PFSK-1 (cell line): ENCODE measurements around the gene ZGRF1.

Source experiments
- FOXP2 ChIP-seq: optimal IDR thresholded peaks from 2 replicates; pipeline ENCODE3; 2011; ENCODE audit warnings: borderline replicate concordance, control low read depth, inconsistent platforms; ENCODE audit not compliant: insufficient read depth; ENCODE audit errors: extremely low read length, extremely low read depth
- POLR2AphosphoS5 ChIP-seq: IDR thresholded peaks from 2 replicates; pipeline ENCODE4 v1.6.1; 2012; ENCODE audit warnings: low read depth, mild to moderate bottlenecking, control low read depth, low read length, moderate library complexity
- SIN3A ChIP-seq: IDR thresholded peaks from 2 replicates; pipeline ENCODE4 v1.6.1; 2012; ENCODE audit warnings: mild to moderate bottlenecking, low read length, moderate library complexity, borderline replicate concordance; ENCODE audit not compliant: insufficient read depth
- TAF1 ChIP-seq: IDR thresholded peaks from 2 replicates; pipeline ENCODE4 v1.6.1; 2012; ENCODE audit warnings: low read length, control low read depth, borderline replicate concordance; ENCODE audit not compliant: insufficient read depth
- TF ChIP-seq, protein P1 (sequence below), 2 experiments: IDR thresholded peaks; 2 replicates each; pipeline versions ENCODE4 v1.6.1 to v1.8.0; 2011 to 2012; ENCODE audit warnings: low read depth in 2 of 2, low read length in 2 of 2, control low read depth in 1 of 2, inconsistent platforms in 1 of 2, mild to moderate bottlenecking in 1 of 2, moderate library complexity in 1 of 2; ENCODE audit not compliant: insufficient read depth in 1 of 2

Gene ZGRF1

DNA sequence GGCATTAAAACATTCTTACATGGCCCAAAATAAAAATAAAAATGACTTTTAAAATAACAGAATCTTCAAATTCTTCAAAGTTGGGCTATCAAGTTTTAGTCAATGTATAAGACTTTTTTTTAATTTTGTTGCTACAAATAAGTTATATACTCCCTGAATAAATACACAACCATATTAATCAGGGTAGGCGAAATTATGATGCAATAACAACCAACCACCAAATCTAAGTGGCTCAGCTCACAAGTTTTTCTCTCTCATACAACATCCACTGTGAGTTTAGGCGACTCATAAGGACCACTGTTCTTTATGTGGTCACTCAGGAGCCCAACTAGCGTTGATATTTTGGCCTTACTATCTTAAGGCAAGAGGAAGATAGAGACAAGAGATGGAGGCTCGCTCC lies 131.9 kb downstream of the ZGRF1 start:
- TF ChIP-seq, protein P1, sequence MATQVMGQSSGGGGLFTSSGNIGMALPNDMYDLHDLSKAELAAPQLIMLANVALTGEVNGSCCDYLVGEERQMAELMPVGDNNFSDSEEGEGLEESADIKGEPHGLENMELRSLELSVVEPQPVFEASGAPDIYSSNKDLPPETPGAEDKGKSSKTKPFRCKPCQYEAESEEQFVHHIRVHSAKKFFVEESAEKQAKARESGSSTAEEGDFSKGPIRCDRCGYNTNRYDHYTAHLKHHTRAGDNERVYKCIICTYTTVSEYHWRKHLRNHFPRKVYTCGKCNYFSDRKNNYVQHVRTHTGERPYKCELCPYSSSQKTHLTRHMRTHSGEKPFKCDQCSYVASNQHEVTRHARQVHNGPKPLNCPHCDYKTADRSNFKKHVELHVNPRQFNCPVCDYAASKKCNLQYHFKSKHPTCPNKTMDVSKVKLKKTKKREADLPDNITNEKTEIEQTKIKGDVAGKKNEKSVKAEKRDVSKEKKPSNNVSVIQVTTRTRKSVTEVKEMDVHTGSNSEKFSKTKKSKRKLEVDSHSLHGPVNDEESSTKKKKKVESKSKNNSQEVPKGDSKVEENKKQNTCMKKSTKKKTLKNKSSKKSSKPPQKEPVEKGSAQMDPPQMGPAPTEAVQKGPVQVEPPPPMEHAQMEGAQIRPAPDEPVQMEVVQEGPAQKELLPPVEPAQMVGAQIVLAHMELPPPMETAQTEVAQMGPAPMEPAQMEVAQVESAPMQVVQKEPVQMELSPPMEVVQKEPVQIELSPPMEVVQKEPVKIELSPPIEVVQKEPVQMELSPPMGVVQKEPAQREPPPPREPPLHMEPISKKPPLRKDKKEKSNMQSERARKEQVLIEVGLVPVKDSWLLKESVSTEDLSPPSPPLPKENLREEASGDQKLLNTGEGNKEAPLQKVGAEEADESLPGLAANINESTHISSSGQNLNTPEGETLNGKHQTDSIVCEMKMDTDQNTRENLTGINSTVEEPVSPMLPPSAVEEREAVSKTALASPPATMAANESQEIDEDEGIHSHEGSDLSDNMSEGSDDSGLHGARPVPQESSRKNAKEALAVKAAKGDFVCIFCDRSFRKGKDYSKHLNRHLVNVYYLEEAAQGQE (IDR thresholded peaks at IDR 0.05; ENCODE audit: insufficient read depth in 1 of 2, low read depth in 2 of 2, low read length in 2 of 2): no peak
- TF ChIP-seq SIN3A (no peak), POLR2AphosphoS5 (no peak), TAF1 (no peak), FOXP2 (no peak)

- TF ChIP-seq POLR2AphosphoS5 (no peak), TAF1 (no peak), SIN3A (no peak), FOXP2 (no peak)
- TF ChIP-seq, protein P1 (IDR thresholded peaks at IDR 0.05; ENCODE audit: insufficient read depth in 1 of 2, low read depth in 2 of 2, low read length in 2 of 2): no peak
Observed at GRCh38 chr4:112502871-112503270, 133.8 kb downstream of the ZGRF1 start.

DNA sequence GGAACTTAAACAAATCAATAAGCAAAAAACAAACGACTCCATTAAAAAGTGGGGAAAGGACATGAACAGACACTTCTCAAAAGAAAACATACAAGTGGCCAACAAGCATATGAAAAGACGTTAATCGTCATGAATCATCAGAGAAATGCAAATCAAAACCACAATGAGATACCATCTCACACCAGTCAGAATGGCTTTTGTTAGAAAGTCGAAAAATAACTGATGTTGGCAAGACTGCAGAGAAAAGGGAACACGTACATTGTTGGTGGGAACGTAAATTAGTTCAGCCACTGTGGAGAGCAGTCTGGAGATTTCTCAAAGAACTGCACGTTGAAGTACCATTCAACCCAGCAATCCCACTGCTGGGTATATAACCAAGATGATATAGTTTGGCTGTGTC lies 144.4 kb downstream of the ZGRF1 start:
- TF ChIP-seq TAF1 (no peak), POLR2AphosphoS5 (no peak), SIN3A (no peak), FOXP2 (no peak)
- TF ChIP-seq, protein P1 (IDR thresholded peaks at IDR 0.05; ENCODE audit: insufficient read depth in 1 of 2, low read depth in 2 of 2, low read length in 2 of 2): no peak
